WTC11 (cell line): ENCODE results near the gene ANAPC16. TPM values are rescaled to one million over a fixed set of nuclear protein-coding genes. Genes with fewer than 3 reads are reported as not detected.
A peak's percentile ranks its signal among the peaks of the same experiment; 100 is the strongest.

Experiments used
- ATAC-seq: fragments of 200-7000 bp; cut with Tn5 transposase; 2 replicates; pipeline ENCODE4 v1.10.0; 2021; ENCODE audit warnings: mild to moderate bottlenecking, moderate library complexity
- CTCF ChIA-PET: fragments of 300-600 bp; sonication (Branson Sonifier 250); formaldehyde crosslinking; loops from one replicate; lab custom pipeline; 2021; ENCODE audit warnings: antibody characterized with exemption; lab: Charles Lee
- POLR2A ChIA-PET: fragments of 350-600 bp; sonication (Branson Sonifier 250); formaldehyde crosslinking; loops from one replicate; lab custom pipeline; 2021; ENCODE audit warnings: antibody characterized with exemption; lab: Charles Lee
- DNase-seq: peaks from one replicate; pipeline ENCODE4 v3.0.0; 2021; ENCODE audit warnings: low spot score
- H3K27ac Mint-ChIP-seq: 2 replicates; pipeline ENCODE4 v1.8.0; 2021; ENCODE audit warnings: mixed read lengths
- H3K27me3 Mint-ChIP-seq: 2 replicates; pipeline ENCODE4 v1.8.0; 2021; ENCODE audit warnings: low read depth, mild to moderate bottlenecking, moderate library complexity, mixed read lengths
- H3K36me3 Mint-ChIP-seq: 2 replicates; pipeline ENCODE4 v1.8.0; 2021; ENCODE audit warnings: mixed read lengths
- H3K4me1 Mint-ChIP-seq: 2 replicates; pipeline ENCODE4 v1.8.0; 2022; ENCODE audit warnings: mixed read lengths
- H3K4me3 Mint-ChIP-seq: 2 replicates; pipeline ENCODE4 v1.8.0; 2021; ENCODE audit warnings: mild to moderate bottlenecking, moderate library complexity, mixed read lengths
- H3K9me3 Mint-ChIP-seq: 2 replicates; pipeline ENCODE4 v1.8.0; 2021; ENCODE audit warnings: mixed read lengths
- ATF1 ChIP-seq: sonication (generic); formaldehyde crosslinking; IDR thresholded peaks from 2 replicates; pipeline ENCODE4 v1.8.1; 2023; ENCODE audit warnings: mild to moderate bottlenecking, moderate library complexity, missing genetic modification reagents
- CREM ChIP-seq: sonication (generic); formaldehyde crosslinking; IDR thresholded peaks from 2 replicates; pipeline ENCODE4 v1.8.1; 2022; ENCODE audit warnings: mild to moderate bottlenecking, missing genetic modification reagents, moderate library complexity
- IRF2 ChIP-seq: sonication (generic); formaldehyde crosslinking; IDR thresholded peaks from 2 replicates; pipeline ENCODE4 v1.8.0; 2022; ENCODE audit warnings: low read depth, missing genetic modification reagents, borderline replicate concordance
- JAZF1 ChIP-seq: fragments of 250-450 bp; sonication (Bioruptor Pico); IDR thresholded peaks from 2 replicates; pipeline ENCODE4 v1.9.0; 2021; ENCODE audit warnings: moderate library complexity, mild to moderate bottlenecking, inconsistent platforms
- NFE2L1 ChIP-seq: sonication (generic); formaldehyde crosslinking; IDR thresholded peaks from 2 replicates; pipeline ENCODE4 v1.8.1; 2023; ENCODE audit warnings: missing genetic modification reagents
- NFYB ChIP-seq: sonication (generic); formaldehyde crosslinking; conservative IDR thresholded peaks from 2 replicates; pipeline ENCODE4 v1.8.0; 2022; ENCODE audit warnings: low read depth, missing genetic modification reagents
- NR1H2 ChIP-seq: sonication (generic); formaldehyde crosslinking; IDR thresholded peaks from 2 replicates; pipeline ENCODE4 v1.9.0; 2021; ENCODE audit warnings: mild to moderate bottlenecking, moderate library complexity, missing genetic modification reagents
- SOX15 ChIP-seq: fragments of 250-450 bp; sonication (Bioruptor Pico); IDR thresholded peaks from 2 replicates; pipeline ENCODE4 v1.9.0; 2021; ENCODE audit warnings: mild to moderate bottlenecking
- TP53 ChIP-seq: sonication (generic); formaldehyde crosslinking; IDR thresholded peaks from 2 replicates; pipeline ENCODE4 v1.8.1; 2023; ENCODE audit warnings: mild to moderate bottlenecking, missing genetic modification reagents
- ZBTB21 ChIP-seq: sonication (generic); formaldehyde crosslinking; IDR thresholded peaks from 2 replicates; pipeline ENCODE4 v1.8.1; 2023; ENCODE audit warnings: mild to moderate bottlenecking, missing genetic modification reagents, borderline replicate concordance
- ZNF219 ChIP-seq: sonication (generic); formaldehyde crosslinking; IDR thresholded peaks from 2 replicates; pipeline ENCODE4 v1.8.0; 2023; ENCODE audit warnings: missing genetic modification reagents, mild to moderate bottlenecking, borderline replicate concordance
- ZNF263 ChIP-seq: sonication (generic); formaldehyde crosslinking; IDR thresholded peaks from 2 replicates; pipeline ENCODE4 v1.8.1; 2022; ENCODE audit warnings: low read depth, mild to moderate bottlenecking, moderate library complexity, missing genetic modification reagents
- ZNF396 ChIP-seq: fragments of 250-450 bp; sonication (Bioruptor Pico); IDR thresholded peaks from 2 replicates; pipeline ENCODE4 v1.8.0; 2021; ENCODE audit warnings: mild to moderate bottlenecking, moderate library complexity, borderline replicate concordance
- total RNA-seq: library from RNA; stranded (reverse); gene quantifications from 3 replicates; pipeline ENCODE4 v1.2.3, GENCODE V29; 2021
- TF ChIP-seq, protein P1 (sequence below): sonication (generic); formaldehyde crosslinking; IDR thresholded peaks from 2 replicates; pipeline ENCODE4 v1.8.1; 2023; ENCODE audit warnings: mild to moderate bottlenecking, missing genetic modification reagents
- TF ChIP-seq, protein P2 (sequence below): fragments of 250-450 bp; sonication (Bioruptor Pico); IDR thresholded peaks from 2 replicates; pipeline ENCODE4 v2.1.2; 2022; ENCODE audit warnings: mild to moderate bottlenecking, moderate library complexity
- TF ChIP-seq, protein P3 (sequence below): sonication (generic); formaldehyde crosslinking; IDR thresholded peaks from 2 replicates; pipeline ENCODE4 v1.8.1; 2022; ENCODE audit warnings: missing genetic modification reagents, borderline replicate concordance
- TF ChIP-seq, protein P4 (sequence below): sonication (generic); formaldehyde crosslinking; IDR thresholded peaks from 2 replicates; pipeline ENCODE4 v1.8.1; 2022; ENCODE audit warnings: mild to moderate bottlenecking, moderate library complexity, missing genetic modification reagents
- TF ChIP-seq, protein P5 (sequence below): fragments of 250-450 bp; sonication (Bioruptor Pico); IDR thresholded peaks from 2 replicates; pipeline ENCODE4 v1.8.0; 2021; ENCODE audit warnings: mild to moderate bottlenecking

Gene ANAPC16
- total RNA-seq, 1 experiment from 2014 or later: 52.3 TPM

DNA sequence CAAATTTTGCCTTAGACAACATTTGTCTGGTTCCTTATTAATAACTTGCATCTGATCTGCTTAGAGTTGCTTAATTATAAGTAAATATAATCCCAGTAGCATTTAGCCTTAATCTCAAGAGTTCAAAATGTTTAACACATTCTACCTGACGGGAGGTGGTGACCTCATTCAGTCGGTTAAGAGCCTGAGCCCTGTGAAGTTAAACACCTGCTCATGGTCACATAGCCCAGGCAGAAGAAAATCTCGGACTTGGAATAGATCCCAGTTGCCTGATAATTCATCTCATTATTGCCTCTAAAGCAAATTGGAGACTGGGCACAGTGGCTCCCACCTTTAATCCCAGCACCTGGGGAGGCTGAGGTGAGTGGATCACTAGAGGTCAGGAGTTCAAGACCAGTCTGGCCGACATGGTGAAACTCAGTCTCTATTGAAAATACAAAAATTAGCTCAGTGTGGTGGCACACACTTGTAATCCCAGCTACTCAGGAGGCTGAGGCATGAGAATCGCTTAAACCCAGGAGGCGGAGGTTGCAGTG, 18.8 kb downstream of the ANAPC16 start:
- no peak for DNase-seq
- Mint-ChIP-seq H3K27ac (no peak overlapping the region), H3K4me3 (no peak overlapping the region), H3K4me1 (no peaks in the 10 kb centered on the region), H3K36me3 (peaks cover 34% of the 10 kb centered on the region), H3K9me3 (no peaks in the 10 kb centered on the region), H3K27me3 (no peaks in the 10 kb centered on the region)
- no peak for ATAC-seq
- ChIA-PET CTCF (no interaction called here), POLR2A (interaction anchor here (0.7 kb wide), 2 partner anchors 37 to 1019 kb away, joined by 3 to 4 read pairs; no protein-coding TSS in a partner anchor)
- TF ChIP-seq CREM (CRISPR knock-in tag) (no peak), ZNF219 (no peak), TP53 (no peak)
- TF ChIP-seq, protein P1, sequence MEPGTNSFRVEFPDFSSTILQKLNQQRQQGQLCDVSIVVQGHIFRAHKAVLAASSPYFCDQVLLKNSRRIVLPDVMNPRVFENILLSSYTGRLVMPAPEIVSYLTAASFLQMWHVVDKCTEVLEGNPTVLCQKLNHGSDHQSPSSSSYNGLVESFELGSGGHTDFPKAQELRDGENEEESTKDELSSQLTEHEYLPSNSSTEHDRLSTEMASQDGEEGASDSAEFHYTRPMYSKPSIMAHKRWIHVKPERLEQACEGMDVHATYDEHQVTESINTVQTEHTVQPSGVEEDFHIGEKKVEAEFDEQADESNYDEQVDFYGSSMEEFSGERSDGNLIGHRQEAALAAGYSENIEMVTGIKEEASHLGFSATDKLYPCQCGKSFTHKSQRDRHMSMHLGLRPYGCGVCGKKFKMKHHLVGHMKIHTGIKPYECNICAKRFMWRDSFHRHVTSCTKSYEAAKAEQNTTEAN (CRISPR knock-in tag): no peak
- TF ChIP-seq, protein P2, sequence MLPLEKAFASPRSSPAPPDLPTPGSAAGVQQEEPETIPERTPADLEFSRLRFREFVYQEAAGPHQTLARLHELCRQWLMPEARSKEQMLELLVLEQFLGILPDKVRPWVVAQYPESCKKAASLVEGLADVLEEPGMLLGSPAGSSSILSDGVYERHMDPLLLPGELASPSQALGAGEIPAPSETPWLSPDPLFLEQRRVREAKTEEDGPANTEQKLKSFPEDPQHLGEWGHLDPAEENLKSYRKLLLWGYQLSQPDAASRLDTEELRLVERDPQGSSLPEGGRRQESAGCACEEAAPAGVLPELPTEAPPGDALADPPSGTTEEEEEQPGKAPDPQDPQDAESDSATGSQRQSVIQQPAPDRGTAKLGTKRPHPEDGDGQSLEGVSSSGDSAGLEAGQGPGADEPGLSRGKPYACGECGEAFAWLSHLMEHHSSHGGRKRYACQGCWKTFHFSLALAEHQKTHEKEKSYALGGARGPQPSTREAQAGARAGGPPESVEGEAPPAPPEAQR (CRISPR knock-in tag): no peak

DNA sequence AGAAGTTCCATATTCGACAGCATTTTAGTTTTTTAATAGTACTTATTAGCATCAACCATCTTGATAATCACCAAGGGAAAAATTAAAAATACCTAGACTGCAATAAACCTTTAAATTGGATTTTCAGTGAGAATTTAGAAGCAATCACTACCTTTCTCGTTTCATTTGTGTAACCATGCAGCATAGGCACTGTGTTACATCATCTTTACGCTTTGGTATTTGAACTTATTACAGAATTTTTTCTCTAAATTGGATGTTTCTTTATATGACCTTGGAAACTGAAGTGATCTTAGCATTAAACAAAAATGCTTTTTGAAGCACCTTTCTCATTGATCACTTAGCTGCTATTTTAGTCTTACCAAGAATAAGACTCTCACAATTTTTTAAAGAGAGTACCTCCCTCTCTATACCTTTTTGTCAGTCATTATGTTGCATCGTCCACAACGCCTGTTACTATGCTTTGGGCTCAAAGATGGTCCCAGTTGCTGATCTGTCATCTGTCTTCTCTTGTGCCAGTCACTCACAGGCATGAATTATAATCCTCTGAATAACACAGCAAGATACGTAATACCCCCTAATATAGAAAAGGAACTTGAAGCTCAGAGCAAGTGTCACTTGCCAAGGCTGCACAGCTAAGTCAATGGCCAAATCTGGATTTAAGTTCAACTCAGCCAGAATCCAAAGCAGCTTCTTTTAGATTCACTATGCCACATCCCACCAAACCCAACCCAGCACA, 19.9 kb downstream of the ANAPC16 start:
- ATAC-seq: no peak
- ChIA-PET POLR2A (interaction anchor here (0.5 to 1.5 kb wide), 2 partner anchors 19 to 38 kb away, joined by 3 to 4 read pairs; partner anchors contain the start of gene DDIT4), CTCF (interaction anchor here (1.2 kb wide), 1 partner anchor 22 kb away, joined by 3 read pairs; no protein-coding TSS in a partner anchor)

DNA sequence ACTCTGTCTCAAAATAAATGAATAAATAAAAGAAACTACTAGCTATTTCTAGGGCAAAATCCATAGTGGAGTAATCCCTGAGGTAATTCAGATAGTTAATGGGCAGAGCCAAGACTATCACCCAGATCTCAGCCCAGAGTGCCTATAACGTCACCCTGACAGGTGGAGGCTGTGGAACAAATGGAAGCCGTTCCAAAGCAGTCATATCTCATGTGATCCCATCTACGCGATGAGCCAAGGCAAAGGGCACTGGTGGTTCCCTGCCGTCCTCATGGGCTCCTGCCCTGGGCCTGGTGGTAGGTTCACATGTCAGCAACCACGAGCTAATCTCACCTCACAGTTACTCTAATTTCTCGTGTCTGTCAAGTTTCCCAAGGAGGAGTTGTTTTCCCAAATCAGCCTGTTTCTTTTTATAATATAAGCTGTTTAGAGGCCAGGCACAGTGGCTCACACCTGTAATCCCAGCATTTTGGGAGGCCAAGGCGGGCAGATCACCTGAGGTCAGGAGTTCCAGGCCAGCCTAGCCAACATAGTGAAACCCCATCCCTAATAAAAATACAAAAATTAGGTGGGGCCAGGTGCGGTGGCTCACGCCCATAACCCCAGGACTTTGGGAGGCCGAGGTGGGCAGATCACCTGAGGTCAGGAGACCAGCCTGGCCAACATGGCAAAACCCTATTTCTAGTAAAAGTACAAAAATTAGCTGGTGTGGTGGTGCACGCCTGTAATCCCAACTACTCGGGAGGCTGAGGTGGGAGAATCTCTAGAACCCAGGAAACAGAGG, 22.8 kb downstream of the ANAPC16 start:
- CTCF ChIA-PET: interaction anchor here (0.7 to 3.0 kb wide), 5 partner anchors 9 to 190 kb away, joined by 3 to 10 read pairs (median 4); no protein-coding TSS in a partner anchor
- no peak for ATAC-seq
- no peak overlapping the region for H3K27ac Mint-ChIP-seq

More for the DNA sequence above, 19.9 kb downstream of the ANAPC16 start:
- Mint-ChIP-seq H3K4me1 (no peaks in the 10 kb centered on the region), H3K27me3 (no peaks in the 10 kb centered on the region), H3K9me3 (no peaks in the 10 kb centered on the region), H3K27ac (peak overlapping the region; percentile 25; the same call in 1 of the 2 replicates), H3K36me3 (peaks cover 25% of the 10 kb centered on the region), H3K4me3 (no peak overlapping the region)
- no peak for DNase-seq
- TF ChIP-seq, protein P3, sequence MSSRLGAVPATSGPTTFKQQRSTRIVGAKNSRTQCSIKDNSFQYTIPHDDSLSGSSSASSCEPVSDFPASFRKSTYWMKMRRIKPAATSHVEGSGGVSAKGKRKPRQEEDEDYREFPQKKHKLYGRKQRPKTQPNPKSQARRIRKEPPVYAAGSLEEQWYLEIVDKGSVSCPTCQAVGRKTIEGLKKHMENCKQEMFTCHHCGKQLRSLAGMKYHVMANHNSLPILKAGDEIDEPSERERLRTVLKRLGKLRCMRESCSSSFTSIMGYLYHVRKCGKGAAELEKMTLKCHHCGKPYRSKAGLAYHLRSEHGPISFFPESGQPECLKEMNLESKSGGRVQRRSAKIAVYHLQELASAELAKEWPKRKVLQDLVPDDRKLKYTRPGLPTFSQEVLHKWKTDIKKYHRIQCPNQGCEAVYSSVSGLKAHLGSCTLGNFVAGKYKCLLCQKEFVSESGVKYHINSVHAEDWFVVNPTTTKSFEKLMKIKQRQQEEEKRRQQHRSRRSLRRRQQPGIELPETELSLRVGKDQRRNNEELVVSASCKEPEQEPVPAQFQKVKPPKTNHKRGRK (CRISPR knock-in tag): no peak

DNA sequence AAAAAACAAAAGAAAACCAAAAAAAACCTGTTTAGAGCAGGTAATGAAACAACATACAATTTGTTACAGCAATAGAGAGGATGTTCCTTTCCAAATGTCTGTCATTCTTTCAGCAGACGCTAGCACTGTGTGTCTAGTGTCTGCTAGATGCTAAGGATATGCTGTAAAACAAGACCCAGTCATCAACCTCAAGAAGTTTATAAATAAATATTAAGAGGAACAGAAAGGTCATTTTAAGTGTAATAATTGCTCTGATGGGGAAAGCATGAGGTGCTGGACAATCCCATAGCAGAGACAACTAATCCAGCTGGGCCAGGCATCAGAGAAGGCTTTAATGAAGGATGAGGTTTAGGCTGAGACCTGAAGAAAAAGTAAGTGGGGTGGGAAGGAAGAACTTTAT, 23.6 kb downstream of the ANAPC16 start:
- ATAC-seq (no peak), DNase-seq (no peak)
- Mint-ChIP-seq H3K4me3 (no peak overlapping the region), H3K36me3 (peaks cover 4% of the 10 kb centered on the region), H3K27me3 (no peaks in the 10 kb centered on the region), H3K4me1 (peaks cover 17% of the 10 kb centered on the region), H3K27ac (peak overlapping the region; percentile 43; the same call in 1 of the 2 replicates), H3K9me3 (no peaks in the 10 kb centered on the region)
- CTCF ChIA-PET: interaction anchor here (3.0 kb wide), 1 partner anchor 22 kb away, joined by 10 read pairs; no protein-coding TSS in a partner anchor
- POLR2A ChIA-PET: interaction anchor here (0.7 kb wide), 1 partner anchor 33 kb away, joined by 3 read pairs; no protein-coding TSS in a partner anchor
- TF ChIP-seq ZBTB21: no peak
- TF ChIP-seq, protein P4, sequence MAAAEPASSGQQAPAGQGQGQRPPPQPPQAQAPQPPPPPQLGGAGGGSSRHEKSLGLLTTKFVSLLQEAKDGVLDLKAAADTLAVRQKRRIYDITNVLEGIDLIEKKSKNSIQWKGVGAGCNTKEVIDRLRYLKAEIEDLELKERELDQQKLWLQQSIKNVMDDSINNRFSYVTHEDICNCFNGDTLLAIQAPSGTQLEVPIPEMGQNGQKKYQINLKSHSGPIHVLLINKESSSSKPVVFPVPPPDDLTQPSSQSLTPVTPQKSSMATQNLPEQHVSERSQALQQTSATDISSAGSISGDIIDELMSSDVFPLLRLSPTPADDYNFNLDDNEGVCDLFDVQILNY (CRISPR knock-in tag): no peak
- TF ChIP-seq, protein P5, sequence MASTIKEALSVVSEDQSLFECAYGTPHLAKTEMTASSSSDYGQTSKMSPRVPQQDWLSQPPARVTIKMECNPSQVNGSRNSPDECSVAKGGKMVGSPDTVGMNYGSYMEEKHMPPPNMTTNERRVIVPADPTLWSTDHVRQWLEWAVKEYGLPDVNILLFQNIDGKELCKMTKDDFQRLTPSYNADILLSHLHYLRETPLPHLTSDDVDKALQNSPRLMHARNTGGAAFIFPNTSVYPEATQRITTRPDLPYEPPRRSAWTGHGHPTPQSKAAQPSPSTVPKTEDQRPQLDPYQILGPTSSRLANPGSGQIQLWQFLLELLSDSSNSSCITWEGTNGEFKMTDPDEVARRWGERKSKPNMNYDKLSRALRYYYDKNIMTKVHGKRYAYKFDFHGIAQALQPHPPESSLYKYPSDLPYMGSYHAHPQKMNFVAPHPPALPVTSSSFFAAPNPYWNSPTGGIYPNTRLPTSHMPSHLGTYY (CRISPR knock-in tag): no peak
- no peak for TF ChIP-seq ATF1
- no peak for TF ChIP-seq NFYB
- no peak for TF ChIP-seq SOX15
- TF ChIP-seq, protein P1 (CRISPR knock-in tag): no peak
- no peak for TF ChIP-seq ZNF396
- TF ChIP-seq NFE2L1: no peak
- no peak for TF ChIP-seq NR1H2

More for the DNA sequence above, 22.8 kb downstream of the ANAPC16 start:
- Mint-ChIP-seq H3K4me3 (no peak overlapping the region), H3K4me1 (peaks cover 16% of the 10 kb centered on the region), H3K9me3 (no peaks in the 10 kb centered on the region), H3K36me3 (peaks cover 10% of the 10 kb centered on the region)
- POLR2A ChIA-PET: interaction anchor here (0.7 to 1.6 kb wide), 4 partner anchors 13 to 37 kb away, joined by 3 to 4 read pairs (median 4); no protein-coding TSS in a partner anchor
- TF ChIP-seq IRF2 (CRISPR knock-in tag): no peak
- no peak for TF ChIP-seq ZNF263 (CRISPR knock-in tag)
- TF ChIP-seq JAZF1 (CRISPR knock-in tag): no peak
- TF ChIP-seq, all 79 proteins: peak for 0
- DNase-seq: no peak
- H3K27me3 Mint-ChIP-seq: no peaks in the 10 kb centered on the region
